OCI-LY3 (cell line): ENCODE data around the gene VAT1L.

Experiments
- H2AFZ ChIP-seq: fragments of 200-600, 300-600 bp; shearing (Covaris generic); 2 replicates; pipeline ENCODE4 v1.6.0; 2014; ENCODE audit warnings: antibody characterized with exemption, low read depth, low read length
- H3K27ac ChIP-seq: fragments of 200-600, 300-600 bp; sonication (generic); 2 replicates; pipeline ENCODE4 v1.5.1; 2014; ENCODE audit warnings: mild to moderate bottlenecking, low read length, moderate library complexity, mixed read lengths
- H3K27me3 ChIP-seq: fragments of 200-600, 300-600 bp; sonication (generic); 2 replicates; pipeline ENCODE4 v1.6.1; 2014; ENCODE audit warnings: low read depth, low read length, mixed read lengths
- H3K36me3 ChIP-seq: fragments of 200-600, 300-600 bp; sonication (generic); replicated peaks from 2 replicates; pipeline ENCODE3; 2014; ENCODE audit warnings: low read depth, low read length, mixed read lengths
- H3K4me1 ChIP-seq: fragments of 300-600, 200-600 bp; sonication (generic); 2 replicates; pipeline ENCODE4 v1.6.1; 2014; ENCODE audit warnings: low read length, mixed read lengths
- H3K4me2 ChIP-seq: fragments of 200-600, 300-600 bp; sonication (generic); 2 replicates; pipeline ENCODE4 v1.6.1; 2014; ENCODE audit warnings: low read length, mixed read lengths
- H3K4me3 ChIP-seq: fragments of 300-600, 200-600 bp; sonication (generic); 2 replicates; pipeline ENCODE4 v1.5.1; 2014; ENCODE audit warnings: antibody characterized with exemption, mild to moderate bottlenecking, low read length, moderate library complexity
- H3K79me2 ChIP-seq: fragments of 300-600, 200-600 bp; shearing (Covaris generic); 2 replicates; pipeline ENCODE4 v1.6.1; 2014; ENCODE audit warnings: mild to moderate bottlenecking, low read length, mixed read lengths
- H3K9ac ChIP-seq: fragments of 300-600, 200-600 bp; shearing (Covaris generic); 2 replicates; pipeline ENCODE4 v1.6.0; 2014; ENCODE audit warnings: mild to moderate bottlenecking, low read length, moderate library complexity
- H3K9me3 ChIP-seq: fragments of 200-600, 300-600 bp; shearing (Covaris generic); 2 replicates; pipeline ENCODE4 v1.6.1; 2014; ENCODE audit warnings: low read length, mixed read lengths; ENCODE audit not compliant: insufficient read depth
- H4K20me1 ChIP-seq: fragments of 200-600, 300-600 bp; sonication (generic); 2 replicates; pipeline ENCODE4 v1.6.1; 2016; ENCODE audit warnings: low read length, mixed read lengths; ENCODE audit not compliant: insufficient read depth
- CTCF ChIP-seq: fragments of 200-600, 300-600 bp; sonication (generic); IDR thresholded peaks from 2 replicates; pipeline ENCODE4 v1.5.1; 2014; ENCODE audit warnings: antibody characterized with exemption, low read length, low read depth
- EZH2phosphoT487 ChIP-seq: fragments of 200-600 bp; shearing (Covaris generic); IDR thresholded peaks from 2 replicates; pipeline ENCODE4 v1.6.1; 2018; ENCODE audit warnings: antibody characterized with exemption, mixed run types, low read depth

VAT1L gene

GRCh38 chr16:77853161-77853560 is 64.8 kb downstream of the VAT1L start:
- Histone ChIP-seq H3K36me3 (no peaks in the 10 kb centered on the region), H3K27me3 (peaks cover 36% of the 10 kb centered on the region), H3K4me2 (no peak overlapping the region), H3K4me1 (no peaks in the 10 kb centered on the region), H3K9me3 (no peaks in the 10 kb centered on the region), H3K79me2 (no peaks in the 10 kb centered on the region), H3K27ac (no peak overlapping the region), H4K20me1 (no peaks in the 10 kb centered on the region), H3K9ac (no peak overlapping the region), H2AFZ (no peak overlapping the region), H3K4me3 (no peak overlapping the region)
- no peak for TF ChIP-seq CTCF
- no peak for TF ChIP-seq EZH2phosphoT487

- Histone ChIP-seq H3K36me3 (no peaks in the 10 kb centered on the region), H3K4me3 (no peak overlapping the region), H3K9ac (no peak overlapping the region), H3K4me2 (no peak overlapping the region), H4K20me1 (no peaks in the 10 kb centered on the region), H2AFZ (no peak overlapping the region), H3K4me1 (no peaks in the 10 kb centered on the region), H3K27me3 (peaks cover 51% of the 10 kb centered on the region), H3K9me3 (no peaks in the 10 kb centered on the region), H3K27ac (no peak overlapping the region), H3K79me2 (no peaks in the 10 kb centered on the region)
- TF ChIP-seq CTCF, result no peak
- TF ChIP-seq EZH2phosphoT487, result no peak
These were observed 68.2 kb downstream of the VAT1L start for GRCh38 chr16:77856438-77857160.

- Histone ChIP-seq H2AFZ (no peak overlapping the region), H3K9ac (no peak overlapping the region), H3K4me2 (no peak overlapping the region), H3K79me2 (no peaks in the 10 kb centered on the region), H3K4me3 (no peak overlapping the region), H3K9me3 (no peaks in the 10 kb centered on the region), H3K36me3 (no peaks in the 10 kb centered on the region), H3K27me3 (peaks cover 44% of the 10 kb centered on the region; the same call in 1 of the 2 replicates), H3K4me1 (no peaks in the 10 kb centered on the region), H3K27ac (no peak overlapping the region), H4K20me1 (no peaks in the 10 kb centered on the region)
- no peak for TF ChIP-seq CTCF
- no peak for TF ChIP-seq EZH2phosphoT487
These were observed 69.7 kb downstream of the VAT1L start for GRCh38 chr16:77858060-77858459.

- Histone ChIP-seq H3K36me3 (no peaks in the 10 kb centered on the region), H4K20me1 (no peaks in the 10 kb centered on the region), H3K4me2 (no peak overlapping the region), H3K27me3 (peaks cover 43% of the 10 kb centered on the region; the same call in 1 of the 2 replicates), H2AFZ (no peak overlapping the region), H3K9ac (no peak overlapping the region), H3K9me3 (no peaks in the 10 kb centered on the region), H3K4me1 (no peaks in the 10 kb centered on the region), H3K79me2 (no peaks in the 10 kb centered on the region), H3K4me3 (no peak overlapping the region), H3K27ac (no peak overlapping the region)
- TF ChIP-seq CTCF (no peak), EZH2phosphoT487 (no peak)
These were observed 71.3 kb downstream of the VAT1L start for GRCh38 chr16:77859493-77860232.
